Measurements from ENCODE around the gene PCDH10. TPM values are rescaled to one million over a fixed set of nuclear protein-coding genes. Genes with fewer than 3 reads are reported as not detected.

The PCDH10 gene
- total RNA-seq, 1 donor from 2014 or later = 30.2 TPM

- Mint-ChIP-seq H3K9me3 (ENCODE audit: low read depth) (no peaks in the 10 kb centered on the region), H3K4me1 (ENCODE audit: low read depth) (no peaks in the 10 kb centered on the region), H3K27ac (ENCODE audit: unreplicated experiment) (no peak overlapping the region), H3K4me3 (ENCODE audit: unreplicated experiment) (no peak overlapping the region), H3K27me3 (ENCODE audit: low read depth) (no peaks in the 10 kb centered on the region), H3K36me3 (ENCODE audit: low read depth) (no peaks in the 10 kb centered on the region)
- no peak for DNase-seq (ENCODE audit: low spot score)
- peak; percentile 63 for TF ChIP-seq CTCF (IDR thresholded peaks at IDR 0.05)
These were observed 11.5 kb upstream of the PCDH10 start for GRCh38 chr4:133137571-133137970.

GRCh38 chr4:133143775-133144430 is 5.2 kb upstream of the PCDH10 start:
- no peak overlapping the region for H3K4me3 Mint-ChIP-seq (ENCODE audit: unreplicated experiment)
- H3K4me1 Mint-ChIP-seq (ENCODE audit: low read depth) = peaks cover 27% of the 10 kb centered on the region
- no peak overlapping the region for H3K27ac Mint-ChIP-seq (ENCODE audit: unreplicated experiment)
- no peaks in the 10 kb centered on the region for H3K36me3 Mint-ChIP-seq (ENCODE audit: low read depth)
- peaks cover 4% of the 10 kb centered on the region for H3K27me3 Mint-ChIP-seq (ENCODE audit: low read depth)
- H3K9me3 Mint-ChIP-seq (ENCODE audit: low read depth) = no peaks in the 10 kb centered on the region
- TF ChIP-seq CTCF (IDR thresholded peaks at IDR 0.05) = no peak
- DNase-seq (ENCODE audit: low spot score) = no peak

- H3K4me1 Mint-ChIP-seq (ENCODE audit: low read depth) = peaks cover 40% of the 10 kb centered on the region
- H3K27me3 Mint-ChIP-seq (ENCODE audit: low read depth) = peaks cover 4% of the 10 kb centered on the region
- no peak for DNase-seq (ENCODE audit: low spot score)
- H3K4me3 Mint-ChIP-seq (ENCODE audit: unreplicated experiment) = no peak overlapping the region
- H3K27ac Mint-ChIP-seq (ENCODE audit: unreplicated experiment) = no peak overlapping the region
- no peak for TF ChIP-seq CTCF (IDR thresholded peaks at IDR 0.05)
- no peaks in the 10 kb centered on the region for H3K9me3 Mint-ChIP-seq (ENCODE audit: low read depth)
- no peaks in the 10 kb centered on the region for H3K36me3 Mint-ChIP-seq (ENCODE audit: low read depth)
These were observed 3.9 kb upstream of the PCDH10 start for GRCh38 chr4:133145241-133145640.

- Mint-ChIP-seq H3K4me3 (ENCODE audit: unreplicated experiment) (peak overlapping the region; percentile 87), H3K4me1 (ENCODE audit: low read depth) (peaks cover 47% of the 10 kb centered on the region), H3K27me3 (ENCODE audit: low read depth) (peaks cover 4% of the 10 kb centered on the region), H3K27ac (ENCODE audit: unreplicated experiment) (no peak overlapping the region), H3K36me3 (ENCODE audit: low read depth) (no peaks in the 10 kb centered on the region), H3K9me3 (ENCODE audit: low read depth) (no peaks in the 10 kb centered on the region)
- TF ChIP-seq CTCF (IDR thresholded peaks at IDR 0.05) = no peak
- no peak for DNase-seq (ENCODE audit: low spot score)
These were observed 3.1 kb upstream of the PCDH10 start for GRCh38 chr4:133145758-133146573.

- H3K4me1 Mint-ChIP-seq (ENCODE audit: low read depth) = peaks cover 54% of the 10 kb centered on the region
- H3K27me3 Mint-ChIP-seq (ENCODE audit: low read depth) = peaks cover 4% of the 10 kb centered on the region
- H3K27ac Mint-ChIP-seq (ENCODE audit: unreplicated experiment) = no peak overlapping the region
- no peaks in the 10 kb centered on the region for H3K36me3 Mint-ChIP-seq (ENCODE audit: low read depth)
- peak; percentile 77 for DNase-seq (ENCODE audit: low spot score)
- H3K9me3 Mint-ChIP-seq (ENCODE audit: low read depth) = no peaks in the 10 kb centered on the region
- peak overlapping the region; percentile 87 for H3K4me3 Mint-ChIP-seq (ENCODE audit: unreplicated experiment)
- TF ChIP-seq CTCF (IDR thresholded peaks at IDR 0.05) = peak; percentile 99
These were observed 2.4 kb upstream of the PCDH10 start for GRCh38 chr4:133146574-133147241.
